ENCODE data around the gene DNAH8. TPM values are rescaled to one million over a fixed set of nuclear protein-coding genes. Genes with fewer than 3 reads are reported as not detected.

Gene DNAH8
- total RNA-seq, 4 donors from 2014 or later = not detected

GRCh38 chr6:38996676-38997075 lies 281.6 kb downstream of the DNAH8 start:
- Histone ChIP-seq H3K27me3 (peaks cover 0 to 5% (median 3%) of the 10 kb centered on the region in 3 donors), H3K27ac (no peak overlapping the region), H3K36me3 (no peaks in the 10 kb centered on the region), H3K9me3 (no peaks in the 10 kb centered on the region), H3K4me1 (no peaks in the 10 kb centered on the region), H3K4me3 (no peak overlapping the region)
- no peak for ATAC-seq
- in situ Hi-C loops (cut with MboI; ENCODE audit: low sequenced_read_pairs in 4 of 4) = loop anchor here in 2 of 4 donors (25.0 kb wide), 1 partner anchor 316 kb away; the partner anchor contains the start of genes KCNK16 (in 2 of the 2) and KCNK17 (in 2 of the 2)
- DNase-seq = no peak
- TF ChIP-seq CTCF (IDR thresholded peaks at IDR 0.05 in 4 of 5, conservative IDR thresholded peaks at IDR 0.05 in 1 of 5) (no peak), POLR2A (IDR thresholded peaks at IDR 0.05) (no peak)
- intact Hi-C loops (cut with DNase I; ENCODE audit: low total_unique reads) = no loop called here

- no peak for DNase-seq
- TF ChIP-seq CTCF (IDR thresholded peaks at IDR 0.05 in 4 of 5, conservative IDR thresholded peaks at IDR 0.05 in 1 of 5) = peak in 2 of 5 experiments; percentile 24 to 31
- TF ChIP-seq POLR2A (IDR thresholded peaks at IDR 0.05) = no peak
- no peak for ATAC-seq
- H3K27me3 ChIP-seq = peaks cover 0 to 5% (median 3%) of the 10 kb centered on the region in 3 donors
- in situ Hi-C loops (cut with MboI; ENCODE audit: low sequenced_read_pairs in 4 of 4) = loop anchor here in 2 of 4 donors (25.0 kb wide), 1 partner anchor 315 kb away; the partner anchor contains the start of genes KCNK16 (in 2 of the 2) and KCNK17 (in 2 of the 2)
- no peaks in the 10 kb centered on the region for H3K9me3 ChIP-seq
- no peak overlapping the region for H3K27ac ChIP-seq
- intact Hi-C loops (cut with DNase I; ENCODE audit: low total_unique reads) = no loop called here
- H3K4me3 ChIP-seq = no peak overlapping the region
- H3K4me1 ChIP-seq = no peaks in the 10 kb centered on the region
- no peaks in the 10 kb centered on the region for H3K36me3 ChIP-seq
Observed at GRCh38 chr6:38997128-38997761, 282.1 kb downstream of the DNAH8 start.

GRCh38 chr6:39003072-39003471 lies 288.0 kb downstream of the DNAH8 start:
- H3K27ac ChIP-seq = no peak overlapping the region
- H3K36me3 ChIP-seq = no peaks in the 10 kb centered on the region
- no peaks in the 10 kb centered on the region for H3K9me3 ChIP-seq
- no peak overlapping the region for H3K4me3 ChIP-seq
- TF ChIP-seq CTCF (IDR thresholded peaks at IDR 0.05 in 4 of 5, conservative IDR thresholded peaks at IDR 0.05 in 1 of 5) (no peak), POLR2A (IDR thresholded peaks at IDR 0.05) (no peak)
- in situ Hi-C loops (cut with MboI; ENCODE audit: low sequenced_read_pairs in 4 of 4) (no loop called here), intact Hi-C loops (cut with DNase I; ENCODE audit: low total_unique reads) (no loop called here)
- no peak for ATAC-seq
- DNase-seq = no peak
- peaks cover 0 to 5% (median 0%) of the 10 kb centered on the region in 3 donors for H3K27me3 ChIP-seq
- H3K4me1 ChIP-seq = no peaks in the 10 kb centered on the region

- no peak overlapping the region for H3K4me3 ChIP-seq
- no peak for TF ChIP-seq POLR2A (IDR thresholded peaks at IDR 0.05)
- no peak for TF ChIP-seq CTCF (IDR thresholded peaks at IDR 0.05 in 4 of 5, conservative IDR thresholded peaks at IDR 0.05 in 1 of 5)
- H3K4me1 ChIP-seq = no peaks in the 10 kb centered on the region
- in situ Hi-C loops (cut with MboI; ENCODE audit: low sequenced_read_pairs in 4 of 4) (no loop called here), intact Hi-C loops (cut with DNase I; ENCODE audit: low total_unique reads) (no loop called here)
- no peak overlapping the region for H3K27ac ChIP-seq
- DNase-seq = no peak
- no peaks in the 10 kb centered on the region for H3K9me3 ChIP-seq
- no peaks in the 10 kb centered on the region for H3K36me3 ChIP-seq
- ATAC-seq = no peak
- H3K27me3 ChIP-seq = peaks cover 0 to 5% (median 0%) of the 10 kb centered on the region in 3 donors
Observed at GRCh38 chr6:39003492-39003891, 288.4 kb downstream of the DNAH8 start.

Data from gastrocnemius medialis (tissue), 4 donors.